ENCODE measurements around the gene GCK. TPM values are rescaled to one million over a fixed set of nuclear protein-coding genes. Genes with fewer than 3 reads are reported as not detected.

GCK gene
- polyA plus RNA-seq, 1 of the 3 experiments (the other 2 are of a cell fraction), result 1.6 TPM

DNA sequence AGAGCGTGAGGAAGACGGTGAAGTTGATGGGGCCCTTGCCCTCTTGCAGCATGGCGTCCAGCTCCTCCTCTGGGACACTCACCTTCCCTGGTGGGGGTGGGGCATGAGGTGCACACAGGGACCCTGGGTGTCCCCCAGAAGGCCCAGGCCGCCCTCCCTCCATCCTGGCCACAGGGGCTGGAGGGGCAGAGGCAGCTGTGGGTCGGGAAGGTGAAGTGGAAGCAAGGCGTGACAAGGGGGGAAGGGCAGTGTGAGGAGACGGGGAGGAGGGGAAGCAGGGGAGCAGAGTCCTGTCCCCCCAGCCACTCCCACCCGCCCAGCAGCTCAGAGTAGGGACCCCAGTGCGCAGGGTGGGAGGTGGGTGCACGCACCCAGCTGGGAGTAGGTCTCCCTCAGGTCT lies 48.9 kb downstream of the GCK start (continued):
- no peak for TF ChIP-seq TEAD4 (IDR thresholded peaks at IDR 0.05; ENCODE audit: borderline replicate concordance, insufficient read depth)

DNA sequence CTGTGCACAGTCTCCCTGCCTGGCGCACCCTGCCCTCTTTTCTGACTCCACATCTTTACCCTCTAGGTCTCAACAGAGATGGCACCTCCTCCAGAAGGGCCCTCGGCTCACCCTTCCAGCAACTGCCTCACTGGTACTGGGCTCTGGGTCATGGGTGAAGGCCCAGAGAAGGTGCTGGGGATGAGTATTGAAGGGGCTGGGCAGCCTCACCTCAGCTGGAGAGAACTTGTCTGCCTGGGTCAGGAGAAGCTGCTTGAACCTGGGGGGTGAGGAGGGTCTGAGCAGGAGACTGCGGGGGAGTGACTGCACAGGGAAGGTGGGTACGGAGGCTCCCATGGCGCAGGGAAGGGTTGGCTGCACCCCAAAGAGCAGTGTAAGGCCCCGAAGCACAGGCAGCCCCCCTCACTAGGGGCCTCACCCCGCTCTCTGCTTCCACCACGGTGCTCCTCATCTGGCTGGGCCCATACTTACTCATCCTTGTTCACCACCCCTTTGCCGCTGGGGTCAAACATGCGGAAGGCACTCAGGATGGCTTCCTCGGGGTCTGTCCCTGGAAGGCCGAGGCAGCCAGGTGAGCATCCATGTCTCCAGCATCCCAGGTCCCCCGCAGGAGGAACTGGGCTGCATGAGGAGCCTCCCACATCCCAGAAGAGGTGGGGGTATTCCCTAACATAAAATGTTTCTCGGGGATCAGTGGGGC lies 49.8 kb downstream of the GCK start:
- no peak for TF ChIP-seq CHD2 (IDR thresholded peaks at IDR 0.05; ENCODE audit: low read length, partially characterized antibody)
- TF ChIP-seq, protein P1, sequence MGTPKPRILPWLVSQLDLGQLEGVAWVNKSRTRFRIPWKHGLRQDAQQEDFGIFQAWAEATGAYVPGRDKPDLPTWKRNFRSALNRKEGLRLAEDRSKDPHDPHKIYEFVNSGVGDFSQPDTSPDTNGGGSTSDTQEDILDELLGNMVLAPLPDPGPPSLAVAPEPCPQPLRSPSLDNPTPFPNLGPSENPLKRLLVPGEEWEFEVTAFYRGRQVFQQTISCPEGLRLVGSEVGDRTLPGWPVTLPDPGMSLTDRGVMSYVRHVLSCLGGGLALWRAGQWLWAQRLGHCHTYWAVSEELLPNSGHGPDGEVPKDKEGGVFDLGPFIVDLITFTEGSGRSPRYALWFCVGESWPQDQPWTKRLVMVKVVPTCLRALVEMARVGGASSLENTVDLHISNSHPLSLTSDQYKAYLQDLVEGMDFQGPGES (IDR thresholded peaks at IDR 0.05; ENCODE audit: low read depth, low read length), result no peak
- no peak for TF ChIP-seq ELF1 (IDR thresholded peaks at IDR 0.05)
- TF ChIP-seq, protein P2, sequence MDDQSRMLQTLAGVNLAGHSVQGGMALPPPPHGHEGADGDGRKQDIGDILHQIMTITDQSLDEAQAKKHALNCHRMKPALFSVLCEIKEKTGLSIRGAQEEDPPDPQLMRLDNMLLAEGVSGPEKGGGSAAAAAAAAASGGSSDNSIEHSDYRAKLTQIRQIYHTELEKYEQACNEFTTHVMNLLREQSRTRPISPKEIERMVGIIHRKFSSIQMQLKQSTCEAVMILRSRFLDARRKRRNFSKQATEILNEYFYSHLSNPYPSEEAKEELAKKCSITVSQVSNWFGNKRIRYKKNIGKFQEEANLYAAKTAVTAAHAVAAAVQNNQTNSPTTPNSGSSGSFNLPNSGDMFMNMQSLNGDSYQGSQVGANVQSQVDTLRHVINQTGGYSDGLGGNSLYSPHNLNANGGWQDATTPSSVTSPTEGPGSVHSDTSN (IDR thresholded peaks at IDR 0.05), result no peak
- TF ChIP-seq EP300 (IDR thresholded peaks at IDR 0.05; ENCODE audit: borderline replicate concordance in 1 of 2, low read depth in 1 of 2, low read length in 1 of 2), result no peak
- TF ChIP-seq TEAD4 (IDR thresholded peaks at IDR 0.05; ENCODE audit: borderline replicate concordance, insufficient read depth), result no peak
- TF ChIP-seq NRF1 (IDR thresholded peaks at IDR 0.05; ENCODE audit: low read depth, low read length), result no peak
- TF ChIP-seq JUND (IDR thresholded peaks at IDR 0.05), result no peak
- no peak for TF ChIP-seq MEF2A (IDR thresholded peaks at IDR 0.05; ENCODE audit: borderline replicate concordance, low read depth)
- TF ChIP-seq ZBTB33 (IDR thresholded peaks at IDR 0.05; ENCODE audit: borderline replicate concordance, low read depth), result no peak
- no peak for TF ChIP-seq USF1 (IDR thresholded peaks at IDR 0.05; ENCODE audit: borderline replicate concordance, low read depth)
- no peak for TF ChIP-seq EZH2phosphoT487 (IDR thresholded peaks at IDR 0.05; ENCODE audit: borderline replicate concordance, low read depth)
- TF ChIP-seq FOSL2 (IDR thresholded peaks at IDR 0.05; ENCODE audit: borderline replicate concordance, low read depth), result no peak
- no peak for TF ChIP-seq MXI1 (IDR thresholded peaks at IDR 0.05; ENCODE audit: low read depth, low read length)
- TF ChIP-seq GABPA (IDR thresholded peaks at IDR 0.05; ENCODE audit: low read depth), result no peak
- TF ChIP-seq, protein P3, sequence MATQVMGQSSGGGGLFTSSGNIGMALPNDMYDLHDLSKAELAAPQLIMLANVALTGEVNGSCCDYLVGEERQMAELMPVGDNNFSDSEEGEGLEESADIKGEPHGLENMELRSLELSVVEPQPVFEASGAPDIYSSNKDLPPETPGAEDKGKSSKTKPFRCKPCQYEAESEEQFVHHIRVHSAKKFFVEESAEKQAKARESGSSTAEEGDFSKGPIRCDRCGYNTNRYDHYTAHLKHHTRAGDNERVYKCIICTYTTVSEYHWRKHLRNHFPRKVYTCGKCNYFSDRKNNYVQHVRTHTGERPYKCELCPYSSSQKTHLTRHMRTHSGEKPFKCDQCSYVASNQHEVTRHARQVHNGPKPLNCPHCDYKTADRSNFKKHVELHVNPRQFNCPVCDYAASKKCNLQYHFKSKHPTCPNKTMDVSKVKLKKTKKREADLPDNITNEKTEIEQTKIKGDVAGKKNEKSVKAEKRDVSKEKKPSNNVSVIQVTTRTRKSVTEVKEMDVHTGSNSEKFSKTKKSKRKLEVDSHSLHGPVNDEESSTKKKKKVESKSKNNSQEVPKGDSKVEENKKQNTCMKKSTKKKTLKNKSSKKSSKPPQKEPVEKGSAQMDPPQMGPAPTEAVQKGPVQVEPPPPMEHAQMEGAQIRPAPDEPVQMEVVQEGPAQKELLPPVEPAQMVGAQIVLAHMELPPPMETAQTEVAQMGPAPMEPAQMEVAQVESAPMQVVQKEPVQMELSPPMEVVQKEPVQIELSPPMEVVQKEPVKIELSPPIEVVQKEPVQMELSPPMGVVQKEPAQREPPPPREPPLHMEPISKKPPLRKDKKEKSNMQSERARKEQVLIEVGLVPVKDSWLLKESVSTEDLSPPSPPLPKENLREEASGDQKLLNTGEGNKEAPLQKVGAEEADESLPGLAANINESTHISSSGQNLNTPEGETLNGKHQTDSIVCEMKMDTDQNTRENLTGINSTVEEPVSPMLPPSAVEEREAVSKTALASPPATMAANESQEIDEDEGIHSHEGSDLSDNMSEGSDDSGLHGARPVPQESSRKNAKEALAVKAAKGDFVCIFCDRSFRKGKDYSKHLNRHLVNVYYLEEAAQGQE (IDR thresholded peaks at IDR 0.05; ENCODE audit: low read depth, low read length), result no peak
- no peak for TF ChIP-seq FOXM1 (IDR thresholded peaks at IDR 0.05; ENCODE audit: low read depth)

More for the DNA sequence above, 49.8 kb downstream of the GCK start:
- Histone ChIP-seq H3K79me2 (ENCODE audit: insufficient read depth) (no peaks in the 10 kb centered on the region), H2AFZ (ENCODE audit: low read depth) (no peak overlapping the region), H3K9me2 (no peaks in the 10 kb centered on the region), H3K27me3 (ENCODE audit: insufficient read depth) (no peaks in the 10 kb centered on the region), H3K4me1 (ENCODE audit: control insufficient read depth in 1 of 2, insufficient read depth in 2 of 2, low read depth in 1 of 2, low read length in 1 of 2) (peaks cover 0 to 11% of the 10 kb centered on the region in 2 experiments; a peak in 1 of 4 replicates), H3F3A (replicated peaks; ENCODE audit: insufficient read depth) (peaks cover 8% of the 10 kb centered on the region), H3K27ac (ENCODE audit: low read depth in 2 of 2, low read length in 1 of 2) (no peak overlapping the region), H3K36me3 (replicated peaks in 1 of 2; ENCODE audit: control insufficient read depth in 1 of 2, insufficient read depth in 2 of 2, low read length in 1 of 2) (no peaks in the 10 kb centered on the region), H3K4me3 (ENCODE audit: low read depth in 2 of 2, low read length in 1 of 2) (no peak overlapping the region), H3K4me2 (no peak overlapping the region), H4K20me1 (ENCODE audit: insufficient read depth) (no peaks in the 10 kb centered on the region), H3K9me3 (no peaks in the 10 kb centered on the region), H3K9ac (no peak overlapping the region)
- ChIA-PET CTCF (interaction anchor here (1.2 to 1.4 kb wide), 2 partner anchors 8 to 15 kb away, joined by 4 read pairs; no protein-coding TSS in a partner anchor), POLR2A (interaction anchor here (1.5 kb wide), 1 partner anchor 16 kb away, joined by 4 read pairs; the partner anchor contains the start of gene POLD2)
- WGBS (ENCODE audit: low lambda C conversion rate), result 81% methylated on average over 12 of the region's 14 CpGs
- DNase-seq, result no peak

Data from SK-N-SH (cell line).